K562 (cell line): Measurements from ENCODE around the gene SUPT5H. TPM values are rescaled to one million over a fixed set of nuclear protein-coding genes. Genes with fewer than 3 reads are reported as not detected.

Experiments used
- ATAC-seq: fragments of 200-7000 bp; cut with Tn5 transposase; 3 replicates; pipeline ENCODE4 v1.9.1; 2020; ENCODE audit warnings: moderate library complexity
- BruUV-seq: library from RNA; stranded (reverse); fragments of 400-500 nt; replicated peaks from 2 replicates; lab custom pipeline; 2021; lab: Mats Ljungman, UMichigan
- CTCF ChIA-PET: fragments of 300-600 bp; formaldehyde crosslinking; extraction: SDS; loops from one replicate; lab custom pipeline; 2021; ENCODE audit warnings: low intra/inter-chr PET ratio; lab: Yijun Ruan, JAX
- POLR2A ChIA-PET: fragments of 300-600, 350-650 bp; sonication (Branson Sonifier 250); formaldehyde crosslinking; extraction: SDS; loops from one replicate; lab custom pipeline; 2021; ENCODE audit warnings: antibody characterized with exemption, inconsistent platforms; lab: Yijun Ruan, JAX
- DNase-seq, 4 experiments: peaks; one replicate each; pipeline versions ENCODE4 v3.0.0 to v3.0.0-alpha.2; 2011 to 2018; ENCODE audit warnings: low spot score in 3 of 4, mixed read lengths in 3 of 4; ENCODE audit errors: extremely low read depth in 1 of 4
- FAIRE-seq: peaks from 2 replicates; lab custom pipeline; 2011; peaks lifted over from hg19 to GRCh38; lab: Jason Lieb, UNC
- H2AFZ ChIP-seq: 2 replicates; pipeline ENCODE4 v1.6.0; 2011; ENCODE audit warnings: low read depth, low read length, control low read depth, inconsistent platforms
- H3K27ac ChIP-seq: fragments of 200-600 bp; 3 replicates; pipeline ENCODE4 v1.8.0; 2011; ENCODE audit warnings: low read depth, mild to moderate bottlenecking, control low read depth, inconsistent platforms, low read length, moderate library complexity, mixed read lengths; ENCODE audit errors: extremely low read depth
- H3K27me3 ChIP-seq, 2 experiments: fragments of 300-600 bp in 1 of 2; 2 replicates in 1 of 2; 3 replicates in 1 of 2; pipeline versions ENCODE4 v1.6.0 to v1.8.0; 2011; ENCODE audit warnings: inconsistent platforms in 2 of 2, low read length in 2 of 2, mild to moderate bottlenecking in 1 of 2, mixed read lengths in 1 of 2, moderate library complexity in 1 of 2; ENCODE audit not compliant: control insufficient read depth in 2 of 2, insufficient read depth in 2 of 2
- H3K36me3 ChIP-seq: fragments of 300-600 bp; 3 replicates; pipeline ENCODE4 v1.8.0; 2011; ENCODE audit warnings: mild to moderate bottlenecking, low read length, inconsistent platforms; ENCODE audit not compliant: control insufficient read depth, insufficient read depth
- H3K4me1 ChIP-seq, 2 experiments: fragments of 200-600 bp in 1 of 2; replicated peaks in 1 of 2; 2 replicates in 1 of 2; 3 replicates in 1 of 2; pipeline versions ENCODE4 v1.5.1 to v1.8.0; 2011; ENCODE audit warnings: inconsistent platforms in 2 of 2, low read length in 2 of 2, mild to moderate bottlenecking in 1 of 2, mixed read lengths in 1 of 2, moderate library complexity in 1 of 2; ENCODE audit not compliant: control insufficient read depth in 2 of 2, insufficient read depth in 2 of 2
- H3K4me2 ChIP-seq: 2 replicates; pipeline ENCODE4 v1.6.1; 2011; ENCODE audit warnings: low read length, control low read depth, inconsistent platforms, mixed read lengths; ENCODE audit not compliant: insufficient read depth
- H3K4me3 ChIP-seq: fragments of 200-600 bp; sonication (generic), shearing (Covaris generic); 2 replicates; pipeline ENCODE4 v1.5.1; 2016; ENCODE audit warnings: control low read depth, inconsistent platforms
- H3K79me2 ChIP-seq: fragments of 200-600 bp; 3 replicates; pipeline ENCODE4 v1.8.0; 2011; ENCODE audit warnings: low read length, inconsistent platforms; ENCODE audit not compliant: control insufficient read depth, insufficient read depth
- H3K9ac ChIP-seq, 2 experiments: 2 replicates each; pipeline versions ENCODE4 v1.6.0 to v1.6.1; 2011; ENCODE audit warnings: low read depth in 2 of 2, low read length in 2 of 2, control low read depth in 1 of 2, inconsistent platforms in 1 of 2, mild to moderate bottlenecking in 1 of 2, mixed read lengths in 1 of 2; ENCODE audit not compliant: insufficient read depth in 1 of 2
- H3K9me1 ChIP-seq: one replicate; pipeline ENCODE4 v1.6.0; 2011; ENCODE audit warnings: inconsistent platforms, mild to moderate bottlenecking, low read length, moderate library complexity; ENCODE audit not compliant: control insufficient read depth, insufficient read depth
- H3K9me3 ChIP-seq: replicated peaks from 2 replicates; pipeline ENCODE4 v1.5.1; 2011; ENCODE audit warnings: low read depth, low read length, inconsistent platforms; ENCODE audit not compliant: control insufficient read depth, insufficient read depth
- H4K20me1 ChIP-seq: replicated peaks from 2 replicates; pipeline ENCODE4 v1.6.1; 2011; ENCODE audit warnings: low read length, inconsistent platforms, mixed read lengths; ENCODE audit not compliant: control insufficient read depth, insufficient read depth
- ARID2 ChIP-seq: fragments of 450-650 bp; IDR thresholded peaks from 2 replicates; pipeline ENCODE4 v1.6.1; 2017; ENCODE audit warnings: antibody characterized with exemption, mild to moderate bottlenecking
- CEBPB ChIP-seq: fragments of 450-650 bp; IDR thresholded peaks from 2 replicates; pipeline ENCODE4 v1.6.1; 2016; ENCODE audit warnings: missing genetic modification characterization, missing compliant biosample characterization
- EP300 ChIP-seq: IDR thresholded peaks from 2 replicates; pipeline ENCODE4 v1.6.1; 2012; ENCODE audit warnings: low read length, improper control_type of control experiment
- GABPB2 ChIP-seq: fragments of 250-450 bp; sonication (Bioruptor Pico); conservative IDR thresholded peaks from 2 replicates; pipeline ENCODE4 v1.5.1; 2021; ENCODE audit warnings: mild to moderate bottlenecking
- HNRNPUL1 ChIP-seq: fragments of 200-400 bp; formaldehyde crosslinking; IDR thresholded peaks from 2 replicates; pipeline ENCODE4 v1.6.1; 2017; ENCODE audit warnings: low read length
- KLF1 ChIP-seq: fragments of 450-650 bp; IDR thresholded peaks from 2 replicates; pipeline ENCODE4 v1.6.1; 2016; ENCODE audit warnings: missing genetic modification characterization, missing compliant biosample characterization
- LEF1 ChIP-seq: fragments of 450-650 bp; IDR thresholded peaks from 2 replicates; pipeline ENCODE4 v1.6.1; 2016; ENCODE audit warnings: mild to moderate bottlenecking
- MAFK ChIP-seq: IDR thresholded peaks from 2 replicates; pipeline ENCODE4 v1.6.1; 2011; ENCODE audit warnings: low read length, improper control_type of control experiment
- PHB2 ChIP-seq: fragments of 450-650 bp; IDR thresholded peaks from 2 replicates; pipeline ENCODE4 v1.6.1; 2017; ENCODE audit warnings: low read depth
- POLR2B ChIP-seq: fragments of 450-650 bp; IDR thresholded peaks from 2 replicates; pipeline ENCODE4 v1.6.1; 2018; ENCODE audit warnings: low read depth; ENCODE audit not compliant: partially characterized antibody
- RAD21 ChIP-seq, 2 experiments: fragments of 250-450 bp in 1 of 2; fragments of 450-650 bp in 1 of 2; sonication (Bioruptor Pico) in 1 of 2; formaldehyde crosslinking in 1 of 2; IDR thresholded peaks in 1 of 2; conservative IDR thresholded peaks in 1 of 2; 2 replicates each; pipeline versions ENCODE4 v1.4.0 to v1.8.0; 2020 to 2022; ENCODE audit warnings: mild to moderate bottlenecking in 2 of 2, moderate library complexity in 1 of 2
- SOX6 ChIP-seq: fragments of 450-650 bp; IDR thresholded peaks from 2 replicates; pipeline ENCODE4 v1.6.1; 2014; ENCODE audit warnings: mild to moderate bottlenecking
- STAG1 ChIP-seq: sonication (generic); formaldehyde crosslinking; IDR thresholded peaks from 2 replicates; pipeline ENCODE4 v1.5.0; 2020; ENCODE audit warnings: missing genetic modification reagents, borderline replicate concordance
- TCF3 ChIP-seq: sonication (generic); formaldehyde crosslinking; IDR thresholded peaks from 2 replicates; pipeline ENCODE4 v1.4.0; 2020; ENCODE audit warnings: mild to moderate bottlenecking, missing genetic modification reagents
- THRB ChIP-seq: fragments of 450-650 bp; formaldehyde crosslinking; conservative IDR thresholded peaks from 2 replicates; pipeline ENCODE4 v1.4.0; 2022; ENCODE audit warnings: mild to moderate bottlenecking, missing genetic modification characterization
- ZBTB1 ChIP-seq: sonication (generic); formaldehyde crosslinking; IDR thresholded peaks from 2 replicates; pipeline ENCODE4 v1.8.1; 2023; ENCODE audit warnings: missing genetic modification reagents, low read depth, mild to moderate bottlenecking, borderline replicate concordance
- ZFP1 ChIP-seq: fragments of 450-650 bp; formaldehyde crosslinking; IDR thresholded peaks from 2 replicates; pipeline ENCODE4 v1.4.0; 2020; ENCODE audit warnings: mild to moderate bottlenecking, mixed read lengths
- ZNF41 ChIP-seq: fragments of 250-450 bp; sonication (Bioruptor Pico); conservative IDR thresholded peaks from 2 replicates; pipeline ENCODE4 v1.4.0; 2020; ENCODE audit warnings: mild to moderate bottlenecking
- ZNF431 ChIP-seq: sonication (generic); formaldehyde crosslinking; IDR thresholded peaks from 2 replicates; pipeline ENCODE4 v1.8.0; 2022; ENCODE audit warnings: mild to moderate bottlenecking, missing genetic modification reagents
- ZNF668 ChIP-seq: fragments of 250-450 bp; sonication (Bioruptor Pico); IDR thresholded peaks from 2 replicates; pipeline ENCODE4 v1.8.0; 2022; ENCODE audit warnings: mild to moderate bottlenecking, inconsistent platforms
- ZNF764 ChIP-seq: fragments of 250-450 bp; sonication (Bioruptor Pico); IDR thresholded peaks from 2 replicates; pipeline ENCODE4 v1.4.0; 2020; ENCODE audit warnings: low read depth, mild to moderate bottlenecking, moderate library complexity
- ZNF766 ChIP-seq: fragments of 200-800 bp; sonication (Bioruptor generic); conservative IDR thresholded peaks from 2 replicates; pipeline ENCODE4 v1.6.1; 2016; ENCODE audit warnings: missing genetic modification characterization, missing compliant biosample characterization
- WGBS: fragments of 100-300 bp; shearing (Covaris generic); methylation state at CpG from one replicate; pipeline ENCODE4 v1.1.6; 2016; ENCODE audit warnings: low coverage, mixed read lengths; ENCODE audit not compliant: insufficient coverage; ENCODE audit errors: missing lambda C conversion rate; 5-methylcytosine and 5-hydroxymethylcytosine counted together
- in situ Hi-C: fragments of 300-500 bp; cut with MboI; formaldehyde crosslinking; loops from 4 replicates; pipeline ENCODE4 v1.15.0; 2018; ENCODE audit warnings: inconsistent platforms, mixed read lengths
- intact Hi-C: fragments of 100-400 bp; cut with micrococcal nuclease; formaldehyde crosslinking; loops from 2 replicates; pipeline ENCODE4 v1.14.2; 2022
- polyA plus RNA-seq, 8 experiments: library from polyadenylated mRNA; depleted of rRNA in 4 of 8; stranded (reverse) in 5 of 8; unstranded in 3 of 8; fragments of >200 nt; fragmentation: Nextera tagmentation in 2 of 8; fragmentation: Illumina TruSeq in 1 of 8; extraction: Ambion mirVana in 2 of 8; extraction: Trizol in 1 of 8; gene quantifications; 2 replicates each; pipeline versions ENCODE4 v1.2.1 to v1.2.3, GENCODE V29; 2011 to 2014; ENCODE audit warnings: inconsistent platforms in 1 of 8, missing spikeins in 1 of 8
- total RNA-seq, 7 experiments: library from RNA; depleted of rRNA in 6 of 7; stranded (reverse); fragments of >200 nt in 6 of 7; fragmentation: Illumina TruSeq in 2 of 7; extraction: Trizol in 2 of 7; gene quantifications; 2 replicates each; pipeline versions ENCODE4 v1.2.1 to v1.2.3, GENCODE V29; 2011 to 2021; ENCODE audit warnings: low replicate concordance in 1 of 7

Gene SUPT5H
- total and polyA plus RNA-seq, 9 of the 15 experiments (the other 6 are each of a cell fraction or from before 2014, with no cell fraction given), result 13.3 to 85.9 (median 35.9) TPM

GRCh38 chr19:39411832-39412099 lies 33.6 kb upstream of the SUPT5H start (continued):
- TF ChIP-seq RAD21 (CRISPR knock-in tag; conservative IDR thresholded peaks at IDR 0.05 in 1 of 2, IDR thresholded peaks at IDR 0.05 in 1 of 2) (peak; percentile 99), ZNF431 (CRISPR knock-in tag) (peak; percentile 15; the same call in 1 of the 2 replicates), GABPB2 (CRISPR knock-in tag) (no peak), LEF1 (peak; percentile 49; the same call in 1 of the 2 replicates), ZNF766 (no peak), STAG1 (CRISPR knock-in tag) (peak; percentile 52; the same call in 1 of the 2 replicates), SOX6 (no peak)

- Histone ChIP-seq H3K4me3 (peak within 1 kb of the TSS; percentile 71), H3K79me2 (peaks cover 56% of the 10 kb centered on the region), H4K20me1 (peaks cover 4% of the 10 kb centered on the region; the same call in 1 of the 2 replicates), H3K4me2 (peak within 1 kb of the TSS; percentile 77), H3K9me1 (no peaks in the 10 kb centered on the region), H3K9me3 (no peaks in the 10 kb centered on the region), H3K27ac (peak within 1 kb of the TSS; percentile 98), H3K9ac (peak within 1 kb of the TSS; percentile 86 to 97), H2AFZ (peak within 1 kb of the TSS; percentile 78), H3K36me3 (peaks cover 24% of the 10 kb centered on the region; the same call in 2 of the 3 replicates), H3K27me3 (no peaks in the 10 kb centered on the region), H3K4me1 (peaks cover 39 to 77% of the 10 kb centered on the region in 2 experiments)
- intact Hi-C loops (loop anchor here (1.0 to 5.0 kb wide), 3 partner anchors 15 to 290 kb away; no protein-coding TSS in a partner anchor), in situ Hi-C loops (no loop called here)
- POLR2A ChIA-PET, result interaction anchor here (0.6 to 1.4 kb wide), 5 partner anchors 11 to 24 kb away, joined by 3 to 8 read pairs (median 4); partner anchors contain the start of genes MED29, PAF1 and RPS16
- FAIRE-seq (peak; percentile 99), DNase-seq (peak; percentile 92 to 99 (median 94)), ATAC-seq (peak; percentile 83)
- under 1% methylated on average over 46 of the region's 60 CpGs for WGBS
- CTCF ChIA-PET, result interaction anchor here (0.6 to 3.7 kb wide), 10 partner anchors 10 to 482 kb away, joined by 3 to 74 read pairs (median 4); no protein-coding TSS in a partner anchor
- BruUV-seq, result no TSS peak
- no peak for TF ChIP-seq PHB2
- peak; percentile 27 for TF ChIP-seq POLR2B
- TF ChIP-seq MAFK, result peak; percentile 31; the same call in 1 of the 2 replicates
- TF ChIP-seq HNRNPUL1, result no peak
- TF ChIP-seq ARID2, result no peak
- 0 out of 2 replicates have a peak, but pooled peaks have one; percentile 36 for TF ChIP-seq THRB
- 0 out of 2 replicates have a peak, but pooled peaks have one; percentile 40 for TF ChIP-seq ZFP1
- peak; percentile 51 for TF ChIP-seq EP300
- TF ChIP-seq ZNF668 (CRISPR knock-in tag), result no peak
- TF ChIP-seq KLF1, result peak; percentile 70
- TF ChIP-seq LEF1, result peak; percentile 19; the same call in 1 of the 2 replicates
- TF ChIP-seq ZNF764 (CRISPR knock-in tag), result peak; percentile 78
- TF ChIP-seq ZBTB1 (CRISPR knock-in tag), result no peak
- TF ChIP-seq ZNF41 (CRISPR knock-in tag), result no peak
- 0 out of 2 replicates have a peak, but pooled peaks have one; percentile 8 for TF ChIP-seq TCF3 (CRISPR knock-in tag)
- TF ChIP-seq CEBPB (tag), result peak; percentile 99
These were observed 33.1 kb upstream of the SUPT5H start, which contains the start of gene PLEKHG2 for GRCh38 chr19:39412100-39412866. PLEKHG2 (plus strand) TSS chr19:39412669; CDS start chr19:39414087, 1,418 bp downstream.
